Testis (tissue), 5 donors: Measurements from ENCODE around the gene ZNF584. TPM values are rescaled to one million over a fixed set of nuclear protein-coding genes. Genes with fewer than 3 reads are reported as not detected.

Experiments
- DNase-seq: peaks from one replicate; pipeline ENCODE4 v3.0.0-alpha.2; 2019
- H3K27ac ChIP-seq, 2 donors: fragments of 200-600 bp; sonication (generic); one replicate each; pipeline ENCODE4 v1.5.1; 2019
- H3K27me3 ChIP-seq: fragments of 200-600 bp; sonication (generic); one replicate; pipeline ENCODE4 v1.5.1; 2019
- H3K36me3 ChIP-seq: fragments of 200-600 bp; sonication (generic); one replicate; pipeline ENCODE4 v1.5.1; 2017; ENCODE audit warnings: low read depth; ENCODE audit errors: missing control alignments
- H3K4me1 ChIP-seq: fragments of 200-600 bp; sonication (generic); one replicate; pipeline ENCODE4 v1.5.1; 2019
- H3K4me3 ChIP-seq, 2 donors: fragments of 200-600 bp; sonication (generic); one replicate each; pipeline ENCODE4 v1.5.1; 2017 to 2019
- H3K9me3 ChIP-seq: fragments of 200-600 bp; sonication (generic); one replicate; pipeline ENCODE4 v1.5.1; 2017
- POLR2A ChIP-seq: fragments of 450-650 bp; IDR thresholded peaks from one replicate; pipeline ENCODE4 v1.6.1; 2017; ENCODE audit warnings: antibody characterized with exemption, mild to moderate bottlenecking, moderate library complexity
- WGBS, 2 donors: methylation state at CpG; one replicate each; pipeline ENCODE4 v1.1.5; 2018; 5-methylcytosine and 5-hydroxymethylcytosine counted together
- intact Hi-C: fragments of 100-400 bp; cut with DNase I; formaldehyde crosslinking; loops from one replicate; pipeline ENCODE4 v1.15.1; 2023; ENCODE audit warnings: low total_unique reads
- long read RNA-seq, 2 donors: transcript quantifications; one replicate each; lab custom pipeline, GENCODE V29; 2026
- polyA plus RNA-seq: library from polyadenylated mRNA; stranded (reverse); fragments of 350-450 nt; fragmentation: Illumina TruSeq; extraction: RNeasy Lipid Tissue Mini Kit (QIAGEN cat#74804); gene quantifications from one replicate; pipeline ENCODE4 v1.2.3, GENCODE V29; 2014; ENCODE audit warnings: low read depth, low replicate concordance; ENCODE audit not compliant: insufficient read depth
- total RNA-seq, 2 donors: library from RNA; depleted of rRNA; stranded (reverse); fragments of >200 nt; gene quantifications; one replicate each; pipeline ENCODE4 v1.2.3, GENCODE V29; 2016
- TF ChIP-seq, protein P1 (sequence below), 3 experiments: fragments of 450-650 bp in 2 of 3; fragments of 200-600 bp in 1 of 3; sonication (generic) in 1 of 3; IDR thresholded peaks; one replicate each; pipeline ENCODE4 v1.5.1; 2016 to 2019; ENCODE audit warnings: antibody characterized with exemption in 3 of 3, mild to moderate bottlenecking in 2 of 3, moderate library complexity in 1 of 3

Gene ZNF584
- total RNA-seq = 10 to 100 TPM; 22.1 to 33.9 TPM
- 10.4 TPM for polyA plus RNA-seq
- long read RNA-seq, donor 1, transcript ZNF584-208 (1 exons, 2,709 nt) = major isoform, 17 of 23 reads
- long read RNA-seq, donor 1, partial matches to known transcripts = 0 of 23 reads
- long read RNA-seq, donor 1, other reads (novel, unspliced or antisense) = 0 of 23 reads
- long read RNA-seq, donor 2, transcript ZNF584-208 (1 exons, 2,709 nt) = major isoform, 11 of 12 reads
- long read RNA-seq, donor 2, partial matches to known transcripts = 0 of 12 reads
- long read RNA-seq, donor 2, other reads (novel, unspliced or antisense) = 0 of 12 reads

- WGBS, 2 donors = 0% methylated on average over 34 to 76 of the region's 100 CpGs
- peak; percentile 98 for DNase-seq
- Histone ChIP-seq H3K27me3 (no peaks in the 10 kb centered on the region), H3K9me3 (no peaks in the 10 kb centered on the region), H3K4me1 (peaks cover 8% of the 10 kb centered on the region), H3K4me3 (peak within 1 kb of the TSS; percentile 75 to 83), H3K27ac (peak within 1 kb of the TSS; percentile 83 to 85), H3K36me3 (no peaks in the 10 kb centered on the region)
- intact Hi-C loops = no loop called here
- TF ChIP-seq, protein P1, sequence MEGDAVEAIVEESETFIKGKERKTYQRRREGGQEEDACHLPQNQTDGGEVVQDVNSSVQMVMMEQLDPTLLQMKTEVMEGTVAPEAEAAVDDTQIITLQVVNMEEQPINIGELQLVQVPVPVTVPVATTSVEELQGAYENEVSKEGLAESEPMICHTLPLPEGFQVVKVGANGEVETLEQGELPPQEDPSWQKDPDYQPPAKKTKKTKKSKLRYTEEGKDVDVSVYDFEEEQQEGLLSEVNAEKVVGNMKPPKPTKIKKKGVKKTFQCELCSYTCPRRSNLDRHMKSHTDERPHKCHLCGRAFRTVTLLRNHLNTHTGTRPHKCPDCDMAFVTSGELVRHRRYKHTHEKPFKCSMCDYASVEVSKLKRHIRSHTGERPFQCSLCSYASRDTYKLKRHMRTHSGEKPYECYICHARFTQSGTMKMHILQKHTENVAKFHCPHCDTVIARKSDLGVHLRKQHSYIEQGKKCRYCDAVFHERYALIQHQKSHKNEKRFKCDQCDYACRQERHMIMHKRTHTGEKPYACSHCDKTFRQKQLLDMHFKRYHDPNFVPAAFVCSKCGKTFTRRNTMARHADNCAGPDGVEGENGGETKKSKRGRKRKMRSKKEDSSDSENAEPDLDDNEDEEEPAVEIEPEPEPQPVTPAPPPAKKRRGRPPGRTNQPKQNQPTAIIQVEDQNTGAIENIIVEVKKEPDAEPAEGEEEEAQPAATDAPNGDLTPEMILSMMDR (IDR thresholded peaks at IDR 0.05) = peak in 1 of 3 experiments; percentile 5
- TF ChIP-seq POLR2A = peak; percentile 81
These were observed at the start of gene ZNF584 for GRCh38 chr19:58408152-58409009. TSS of gene ZNF584 (plus strand) at chr19:58408649. CDS start at chr19:58409148, 499 bp downstream.

DNA sequence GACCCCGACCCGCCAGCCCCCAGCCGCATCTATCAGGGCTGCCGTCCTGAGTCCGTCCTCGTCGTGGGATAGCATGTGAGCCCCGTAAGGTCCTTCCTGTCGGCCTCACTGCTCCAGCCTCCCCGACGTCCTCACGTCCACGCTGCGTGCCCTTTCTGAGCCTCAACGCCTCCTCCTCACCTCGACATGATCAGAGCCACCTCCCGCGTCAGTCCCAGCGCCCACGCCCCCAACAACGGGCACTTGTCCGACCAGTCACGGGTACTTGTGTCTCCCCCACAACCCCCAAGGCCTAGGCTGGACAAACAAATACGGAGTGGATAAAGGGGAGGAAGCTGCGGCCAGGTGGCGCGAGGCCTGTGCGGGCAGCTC, 46.6 kb upstream of the ZNF584 start:
- intact Hi-C loops = no loop called here
- peak; percentile 63 for DNase-seq
- TF ChIP-seq POLR2A = no peak
- TF ChIP-seq, protein P1 (IDR thresholded peaks at IDR 0.05) = no peak
- Histone ChIP-seq H3K27ac (peak overlapping the region; percentile 87 to 88), H3K4me3 (peak overlapping the region; percentile 75 to 89), H3K4me1 (no peaks in the 10 kb centered on the region), H3K9me3 (no peaks in the 10 kb centered on the region), H3K36me3 (no peaks in the 10 kb centered on the region), H3K27me3 (no peaks in the 10 kb centered on the region)
- WGBS, 2 donors = 2 to 5% methylated on average over 20 to 28 of the region's 28 CpGs

GRCh38 chr19:58362272-58362994, 46.0 kb upstream of the ZNF584 start, which contains the start of gene ZNF497:
TSS of gene ZNF497 (minus strand) at chr19:58362751. CDS start at chr19:58357635, 5,116 bp downstream.
- intact Hi-C loops = no loop called here
- Histone ChIP-seq H3K27me3 (no peaks in the 10 kb centered on the region), H3K4me3 (peak within 1 kb of the TSS; percentile 75 to 89), H3K9me3 (no peaks in the 10 kb centered on the region), H3K36me3 (no peaks in the 10 kb centered on the region), H3K27ac (peak within 1 kb of the TSS; percentile 87 to 88), H3K4me1 (no peaks in the 10 kb centered on the region)
- TF ChIP-seq, protein P1 (IDR thresholded peaks at IDR 0.05) = peak in 1 of 3 experiments; percentile 19
- no peak for TF ChIP-seq POLR2A
- 0% methylated on average over 11 to 62 of the region's 74 CpGs for WGBS, 2 donors
- peak; percentile 98 for DNase-seq

DNA sequence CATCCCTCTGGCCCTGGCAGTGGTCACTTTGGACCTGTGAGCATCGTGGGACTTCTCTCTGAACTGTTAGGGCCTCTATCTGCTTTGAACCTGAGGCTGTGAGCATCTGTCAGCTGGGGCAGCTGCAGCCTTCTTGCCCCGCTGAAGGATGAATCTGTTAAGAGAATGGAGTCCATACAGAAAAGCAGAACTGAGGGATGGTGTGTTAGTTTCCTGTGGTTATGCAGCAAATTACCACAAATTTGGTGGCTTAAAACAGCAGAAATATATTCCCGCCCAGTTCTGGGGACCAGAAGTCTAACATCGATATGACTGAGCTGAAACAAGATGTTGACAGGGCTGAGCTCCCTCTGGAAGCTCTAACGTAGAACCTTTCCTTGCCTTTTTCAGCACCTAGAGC, 44.3 kb upstream of the ZNF584 start:
- Histone ChIP-seq H3K36me3 (no peaks in the 10 kb centered on the region), H3K27ac (no peak overlapping the region), H3K4me1 (no peaks in the 10 kb centered on the region), H3K4me3 (no peak overlapping the region), H3K9me3 (no peaks in the 10 kb centered on the region), H3K27me3 (no peaks in the 10 kb centered on the region)
- intact Hi-C loops = no loop called here
- TF ChIP-seq POLR2A = no peak
- TF ChIP-seq, protein P1 (IDR thresholded peaks at IDR 0.05) = no peak
- DNase-seq = no peak
- WGBS, 2 donors = 88 to 90% methylated on average over 3 to 5 of the region's 5 CpGs
